DND-41 (cell line): Measurements from ENCODE around the gene SLITRK2.

Experiments
- ATAC-seq: fragments of 200-7000 bp; cut with Tn5 transposase; 3 replicates; pipeline ENCODE4 v1.9.1; 2021; ENCODE audit warnings: low read depth; ENCODE audit not compliant: insufficient read depth
- DNase-seq: peaks from one replicate; pipeline ENCODE4 v3.0.0-alpha.2; 2020
- H2AFZ ChIP-seq: 2 replicates; pipeline ENCODE4 v1.6.0; 2012; ENCODE audit warnings: low read depth, low read length
- H3K27ac ChIP-seq: 2 replicates; pipeline ENCODE4 v1.5.1; 2012; ENCODE audit warnings: low read length, inconsistent platforms
- H3K27me3 ChIP-seq: fragments of 200-600 bp; sonication (generic); 2 replicates; pipeline ENCODE4 v1.6.0; 2012; ENCODE audit warnings: low read length, mild to moderate bottlenecking, inconsistent platforms; ENCODE audit not compliant: insufficient read depth, poor library complexity
- H3K36me3 ChIP-seq: 2 replicates; pipeline ENCODE4 v1.5.1; 2012; ENCODE audit warnings: low read length, inconsistent platforms; ENCODE audit not compliant: insufficient read depth
- H3K4me1 ChIP-seq: 2 replicates; pipeline ENCODE4 v1.5.1; 2012; ENCODE audit warnings: mild to moderate bottlenecking, low read length; ENCODE audit not compliant: insufficient read depth
- H3K4me2 ChIP-seq: 2 replicates; pipeline ENCODE4 v1.6.0; 2012; ENCODE audit warnings: mild to moderate bottlenecking, moderate library complexity, low read length, inconsistent platforms; ENCODE audit not compliant: insufficient read depth
- H3K4me3 ChIP-seq, 2 experiments: fragments of 200-600 bp in 1 of 2; shearing (Covaris generic) in 1 of 2; 2 replicates each; pipeline ENCODE4 v1.5.1; 2012 to 2016; ENCODE audit warnings: inconsistent platforms in 2 of 2, low read length in 2 of 2, mild to moderate bottlenecking in 2 of 2, low read depth in 1 of 2, moderate library complexity in 1 of 2
- H3K79me2 ChIP-seq: 2 replicates; pipeline ENCODE4 v1.6.0; 2012; ENCODE audit warnings: low read length, inconsistent platforms; ENCODE audit not compliant: insufficient read depth
- H3K9ac ChIP-seq: 2 replicates; pipeline ENCODE4 v1.6.0; 2012; ENCODE audit warnings: low read depth, mild to moderate bottlenecking, inconsistent platforms, low read length, moderate library complexity
- H3K9me3 ChIP-seq: 2 replicates; pipeline ENCODE4 v1.5.1; 2012; ENCODE audit warnings: low read length, moderate library complexity, mild to moderate bottlenecking, inconsistent platforms; ENCODE audit not compliant: insufficient read depth, severe bottlenecking
- H4K20me1 ChIP-seq: 2 replicates; pipeline ENCODE4 v1.6.0; 2012; ENCODE audit warnings: low read length; ENCODE audit not compliant: insufficient read depth
- CTCF ChIP-seq: IDR thresholded peaks from 2 replicates; pipeline ENCODE4 v1.5.1; 2012; ENCODE audit warnings: borderline replicate concordance, low read length, moderate library complexity, mild to moderate bottlenecking; ENCODE audit not compliant: poor library complexity, severe bottlenecking; ENCODE audit errors: extremely low read depth
- EZH2 ChIP-seq: IDR thresholded peaks from 3 replicates; pipeline ENCODE4 v1.6.1; 2012; ENCODE audit warnings: borderline replicate concordance, low read depth, mild to moderate bottlenecking, moderate library complexity, low read length, inconsistent platforms; ENCODE audit not compliant: severe bottlenecking

Gene SLITRK2

GRCh38 chrX:145861818-145862217 lies 44.2 kb downstream of the SLITRK2 start:
- Histone ChIP-seq H3K9me3 (no peaks in the 10 kb centered on the region), H3K79me2 (no peaks in the 10 kb centered on the region), H4K20me1 (no peaks in the 10 kb centered on the region), H3K4me1 (no peaks in the 10 kb centered on the region), H3K4me2 (no peak overlapping the region), H2AFZ (no peak overlapping the region), H3K9ac (no peak overlapping the region), H3K36me3 (no peaks in the 10 kb centered on the region), H3K27me3 (no peaks in the 10 kb centered on the region), H3K4me3 (no peak overlapping the region), H3K27ac (no peak overlapping the region)
- TF ChIP-seq EZH2, result no peak
- TF ChIP-seq CTCF, result no peak
- DNase-seq (no peak), ATAC-seq (no peak)

GRCh38 chrX:145865082-145865481 lies 47.5 kb downstream of the SLITRK2 start:
- H2AFZ ChIP-seq, result no peak overlapping the region
- H3K4me3 ChIP-seq, result no peak overlapping the region
- no peak overlapping the region for H3K9ac ChIP-seq
- ATAC-seq (no peak), DNase-seq (no peak)
- H3K27ac ChIP-seq, result no peak overlapping the region
- H3K4me1 ChIP-seq, result no peaks in the 10 kb centered on the region
- H3K9me3 ChIP-seq, result no peaks in the 10 kb centered on the region
- H3K36me3 ChIP-seq, result no peaks in the 10 kb centered on the region
- H3K4me2 ChIP-seq, result no peak overlapping the region
- no peaks in the 10 kb centered on the region for H3K27me3 ChIP-seq
- no peaks in the 10 kb centered on the region for H3K79me2 ChIP-seq
- H4K20me1 ChIP-seq, result no peaks in the 10 kb centered on the region
- no peak for TF ChIP-seq EZH2
- TF ChIP-seq CTCF, result no peak
